HG03469 (cell line): ENCODE results near the gene FZD4.
"Not testable (repeated sequence)": the region's sequence is repeated elsewhere in the genome, so short reads cannot be mapped to it uniquely, and the experiment has no call there.

Experiments used
- ATAC-seq: cut with Tn5 transposase; IDR thresholded peaks from one replicate; pipeline ENCODE4 v1.9.1; 2021; ENCODE audit warnings: mild to moderate bottlenecking, moderate library complexity, moderate number of reproducible peaks; ENCODE audit not compliant: unreplicated experiment

FZD4 gene

DNA sequence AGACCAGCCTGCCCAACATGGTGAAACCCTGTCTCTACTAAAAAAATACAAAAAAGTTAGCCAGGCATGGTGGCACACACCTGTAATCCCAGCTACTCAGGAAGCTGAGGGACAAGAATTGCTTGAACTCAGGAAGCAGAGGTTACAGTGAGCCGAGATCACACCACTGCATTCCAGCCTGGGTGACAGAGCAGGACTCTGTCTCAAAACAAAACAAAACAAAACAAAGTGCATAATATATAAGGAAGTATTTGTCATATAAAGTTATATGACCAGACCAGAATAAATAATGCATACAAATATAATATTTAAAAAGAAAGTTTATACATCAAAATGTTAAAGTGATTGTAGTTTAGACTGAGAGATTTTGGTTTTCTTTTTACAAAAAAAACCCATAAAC, 39.3 kb downstream of the FZD4 start:
- not testable (repeated sequence) for ATAC-seq

DNA sequence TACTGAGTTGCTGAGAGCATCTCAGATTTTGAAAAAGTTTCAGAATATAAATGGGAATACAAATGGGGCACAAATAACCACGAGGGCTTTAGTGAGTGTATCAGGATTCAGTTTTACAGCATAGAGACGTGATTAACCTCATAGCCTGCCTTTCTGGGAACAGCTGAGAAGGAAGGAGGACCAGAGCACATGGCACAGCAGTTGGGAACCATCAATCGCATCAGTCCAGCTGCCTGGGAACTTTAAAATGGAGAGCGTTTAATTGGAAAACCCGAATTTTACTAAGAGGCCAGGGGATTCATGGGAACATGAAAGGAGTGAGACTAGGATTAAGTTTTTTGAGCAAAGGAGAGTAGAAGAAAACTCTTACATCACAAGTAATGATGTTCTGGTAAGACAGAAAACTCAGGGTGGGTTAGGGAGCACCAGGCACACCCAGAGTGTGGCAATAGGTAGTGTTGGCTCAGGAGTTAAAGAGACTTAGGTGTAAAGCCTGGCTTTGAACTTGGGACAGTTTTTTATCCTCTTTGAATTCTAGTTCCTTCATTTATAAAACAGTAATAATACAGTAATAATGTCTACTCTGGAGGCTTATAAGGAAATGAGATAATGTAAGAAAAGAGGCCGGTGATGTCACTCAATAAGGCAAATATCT, 40.2 kb downstream of the FZD4 start:
- ATAC-seq, result no peak

DNA sequence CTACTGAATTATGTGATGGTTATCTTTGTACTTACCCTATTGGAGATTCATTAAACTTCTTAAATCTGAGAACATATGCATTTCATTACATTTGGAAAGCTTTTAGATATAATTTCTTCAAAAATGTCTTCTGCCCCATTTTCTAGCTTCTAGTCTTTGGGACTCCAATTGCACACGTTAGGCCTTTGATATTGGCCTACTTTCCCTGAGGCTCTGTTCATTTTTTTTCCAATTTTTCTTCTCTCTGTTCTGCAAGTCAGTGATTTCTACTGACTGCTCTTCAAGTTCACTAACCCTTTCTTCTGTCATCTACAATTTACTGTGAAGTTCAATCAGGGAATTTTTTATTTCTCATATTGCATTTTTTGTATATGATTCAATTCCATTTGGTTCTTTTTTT, 43.0 kb downstream of the FZD4 start:
- no peak for ATAC-seq

DNA sequence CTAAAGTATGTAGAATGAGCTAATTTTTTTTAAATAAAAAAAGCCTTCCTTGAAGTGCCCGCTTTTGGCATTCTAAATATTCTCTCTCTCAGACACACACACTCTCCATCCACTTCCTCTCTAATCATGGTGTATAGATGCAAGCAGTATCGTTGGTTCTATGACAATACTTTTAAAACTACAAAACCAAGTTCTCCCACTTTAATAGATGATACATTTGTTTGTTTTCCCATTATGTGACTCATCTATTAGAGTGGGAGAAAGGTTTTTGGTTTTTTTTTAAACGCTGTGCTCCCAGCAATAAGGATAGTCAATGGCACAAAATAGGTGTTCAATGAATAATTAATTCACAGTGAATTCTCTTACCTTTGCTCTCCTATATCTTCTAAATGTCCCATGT, 44.6 kb downstream of the FZD4 start:
- ATAC-seq, result no peak

DNA sequence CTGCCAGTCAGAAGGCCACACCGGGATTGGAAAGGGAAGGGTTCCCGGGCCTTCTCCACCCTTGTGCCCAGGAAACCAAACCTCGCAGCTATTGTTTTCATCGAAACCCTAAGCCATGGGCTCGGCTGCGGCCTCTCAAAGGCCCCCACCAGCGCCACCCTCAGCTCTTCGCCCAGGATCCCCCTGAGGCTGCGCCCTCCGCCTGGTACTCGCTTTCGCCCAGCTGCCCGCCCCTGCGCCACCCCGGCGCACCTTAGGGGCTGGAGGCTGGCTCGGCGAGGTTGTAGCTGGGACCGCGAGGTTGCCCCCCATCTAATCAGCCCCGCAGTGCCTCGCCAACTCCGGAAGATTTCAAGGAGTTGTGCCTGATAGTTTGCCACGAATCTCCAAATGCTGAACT, 49.0 kb downstream of the FZD4 start:
- ATAC-seq, result no peak

DNA sequence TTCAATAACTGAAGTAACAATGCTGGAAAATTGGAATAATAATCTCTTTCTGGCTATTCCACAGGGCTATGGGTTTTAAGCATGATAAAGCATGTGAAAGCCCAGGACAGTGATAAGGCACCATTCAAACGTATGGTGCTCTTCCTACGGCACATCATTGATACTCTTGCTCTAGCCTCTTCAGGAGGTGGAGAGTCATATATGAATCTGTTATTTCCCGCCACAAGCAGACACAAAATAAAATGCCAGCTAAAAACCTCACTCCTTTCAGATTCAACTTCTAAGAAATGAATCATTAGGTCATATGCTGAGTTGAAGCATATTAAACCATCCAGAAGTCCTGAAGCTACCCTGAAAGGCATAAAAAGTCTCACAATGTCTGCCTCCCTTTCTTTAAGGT, 49.9 kb downstream of the FZD4 start:
- no peak for ATAC-seq

DNA sequence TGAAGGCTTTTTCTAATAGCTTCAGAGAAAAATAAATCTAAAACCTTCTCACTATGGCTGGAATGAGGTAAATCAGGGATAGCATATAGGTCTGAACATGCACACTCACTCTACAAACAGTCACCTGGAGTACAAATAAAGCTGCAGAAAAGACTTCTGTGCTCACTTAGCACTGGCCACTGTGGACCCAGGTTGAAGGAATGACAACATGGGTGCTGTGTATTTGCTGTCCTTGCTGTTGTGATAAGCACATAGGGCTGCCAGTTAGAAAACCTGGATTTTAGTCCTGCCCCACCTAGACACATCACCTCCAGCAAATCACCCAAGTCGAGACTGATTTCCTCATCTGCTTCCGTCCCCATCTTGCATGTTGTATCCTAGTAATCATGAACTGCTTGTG, 51.2 kb downstream of the FZD4 start:
- no peak for ATAC-seq

DNA sequence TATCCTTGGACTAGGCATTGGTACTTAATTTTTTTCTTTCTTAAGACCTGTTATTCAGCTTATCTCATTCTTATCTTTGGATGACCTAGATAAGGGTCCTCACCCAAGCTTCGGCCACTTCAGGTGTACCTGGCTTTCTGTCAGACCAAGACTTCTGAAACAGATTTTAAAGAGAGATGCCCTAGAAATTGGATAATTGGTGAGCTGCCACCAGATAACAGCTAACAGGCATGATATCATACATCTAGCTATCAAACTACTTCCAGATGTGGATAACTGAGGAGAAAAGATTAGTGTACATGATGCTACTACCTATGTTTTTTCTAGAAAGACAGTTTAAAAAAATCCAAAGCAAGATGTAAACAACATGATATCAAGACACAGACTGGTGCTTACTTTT, 52.9 kb downstream of the FZD4 start:
- no peak for ATAC-seq

DNA sequence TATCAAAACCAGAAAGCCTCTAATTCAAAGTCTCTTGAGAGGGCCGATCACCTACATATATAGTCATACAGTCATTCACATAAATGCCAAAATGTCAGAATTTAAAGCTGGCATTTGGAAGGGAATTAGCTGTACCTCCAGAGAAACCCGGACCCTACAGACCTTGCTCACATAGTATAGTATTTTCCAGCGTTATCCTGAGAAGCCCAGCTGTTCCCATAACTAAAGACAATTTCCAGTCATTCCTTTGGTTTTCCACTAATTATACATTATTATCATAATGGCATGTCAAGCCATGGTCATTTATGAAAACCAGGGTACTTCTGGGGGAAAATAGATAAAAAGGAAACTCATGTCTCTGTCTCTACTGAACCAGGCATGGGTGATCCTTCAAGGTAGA, 53.6 kb downstream of the FZD4 start:
- ATAC-seq, result no peak

DNA sequence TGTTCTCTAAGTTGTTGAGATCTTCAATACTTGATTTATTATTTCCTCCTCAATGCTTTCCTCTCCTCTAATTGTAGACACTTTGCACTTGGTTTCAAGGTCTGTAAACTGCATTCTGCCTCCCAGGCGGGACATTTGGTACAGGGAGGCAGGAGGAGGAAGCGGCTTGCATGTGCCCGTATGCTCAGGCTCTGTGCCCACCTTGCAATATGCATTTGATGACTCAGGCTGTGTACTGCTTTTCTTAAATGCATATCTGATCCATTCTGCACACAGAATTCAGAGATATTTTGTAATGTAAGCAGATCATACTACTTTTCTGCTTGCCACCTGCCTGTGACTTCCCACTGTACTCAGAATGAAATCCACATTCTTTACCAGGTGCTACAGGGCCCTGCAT, 55.0 kb downstream of the FZD4 start:
- no peak for ATAC-seq

DNA sequence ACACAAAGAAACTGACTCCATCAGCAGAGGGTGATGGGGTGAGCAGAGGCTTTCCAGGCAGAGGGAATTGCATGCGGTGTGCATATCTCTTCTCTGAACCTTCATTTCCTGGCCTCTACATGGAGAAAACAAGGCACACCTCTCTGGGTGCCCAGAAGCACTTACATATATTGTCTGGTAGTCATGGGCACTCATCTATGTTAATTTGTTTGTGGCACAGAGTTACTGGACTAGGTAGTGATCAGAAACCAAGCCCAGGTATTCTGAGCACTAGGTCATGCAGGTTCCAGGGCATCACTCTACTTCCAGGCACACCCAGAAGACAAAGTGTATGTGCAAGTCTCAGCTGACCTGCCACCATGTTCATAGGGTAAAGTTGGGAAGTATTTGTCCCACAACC, 56.5 kb downstream of the FZD4 start:
- no peak for ATAC-seq

DNA sequence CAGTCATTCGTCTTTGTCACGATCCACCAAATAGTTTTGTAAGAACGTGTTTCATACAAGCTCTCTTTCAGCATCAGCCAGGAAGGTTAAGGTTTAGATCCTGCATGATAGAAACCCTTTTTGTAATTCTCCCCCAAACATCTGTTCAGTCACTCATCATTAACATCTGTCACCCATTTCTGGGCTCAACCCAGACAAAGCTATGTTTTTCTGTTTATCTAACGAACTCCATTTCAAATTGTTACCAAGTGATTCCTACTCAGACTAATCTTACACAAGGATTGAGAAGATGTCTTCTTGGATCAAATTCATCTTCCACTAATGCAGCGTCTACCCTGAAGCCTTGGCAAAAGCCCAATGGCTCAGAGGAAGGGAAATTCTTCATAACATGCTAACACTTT, 58.8 kb downstream of the FZD4 start:
- ATAC-seq, result no peak
